GM19452 (cell line): ENCODE results near the gene TCF7L2.

Source experiments
- ATAC-seq: cut with Tn5 transposase; IDR thresholded peaks from one replicate; pipeline ENCODE4 v1.9.1; 2021; ENCODE audit not compliant: unreplicated experiment

Gene TCF7L2

GRCh38 chr10:112946649-112947048 is 3.4 kb upstream of the TCF7L2 start:
- ATAC-seq, result no peak

- no peak for ATAC-seq
These were observed 1.9 kb upstream of the TCF7L2 start for GRCh38 chr10:112948196-112948595.

DNA sequence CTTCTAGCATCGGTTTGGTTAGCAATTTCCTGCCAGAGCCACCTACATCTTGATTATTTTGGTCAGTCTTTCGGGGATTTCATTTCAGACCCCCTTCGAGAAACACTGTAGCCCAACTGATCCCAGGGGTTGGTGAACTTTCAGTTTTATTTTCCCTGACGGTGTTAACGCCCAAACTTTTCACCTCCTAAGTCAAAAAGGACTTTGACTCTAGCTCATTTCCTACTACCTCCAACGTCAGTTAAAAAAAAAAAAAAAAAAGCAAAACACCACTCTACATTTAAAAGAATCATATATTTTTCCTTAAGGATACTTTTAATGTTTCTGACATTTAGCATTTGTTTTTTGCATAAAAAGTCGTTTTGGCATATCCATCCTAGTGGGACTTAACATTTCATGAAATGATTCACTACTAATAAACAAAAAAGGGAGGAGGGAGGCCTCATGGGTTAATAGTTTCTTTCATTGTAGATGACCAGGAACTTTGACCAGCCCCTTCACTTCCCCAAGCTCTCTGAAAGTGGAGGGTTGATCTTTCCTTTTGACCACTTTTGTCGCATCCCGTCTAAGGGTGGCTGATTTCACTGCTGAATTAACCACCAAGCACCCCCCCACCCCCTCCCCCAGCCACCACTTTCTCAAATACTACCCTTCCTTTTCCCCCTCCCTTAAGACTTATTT is 764 bp upstream of the TCF7L2 start:
- ATAC-seq, result no peak

DNA sequence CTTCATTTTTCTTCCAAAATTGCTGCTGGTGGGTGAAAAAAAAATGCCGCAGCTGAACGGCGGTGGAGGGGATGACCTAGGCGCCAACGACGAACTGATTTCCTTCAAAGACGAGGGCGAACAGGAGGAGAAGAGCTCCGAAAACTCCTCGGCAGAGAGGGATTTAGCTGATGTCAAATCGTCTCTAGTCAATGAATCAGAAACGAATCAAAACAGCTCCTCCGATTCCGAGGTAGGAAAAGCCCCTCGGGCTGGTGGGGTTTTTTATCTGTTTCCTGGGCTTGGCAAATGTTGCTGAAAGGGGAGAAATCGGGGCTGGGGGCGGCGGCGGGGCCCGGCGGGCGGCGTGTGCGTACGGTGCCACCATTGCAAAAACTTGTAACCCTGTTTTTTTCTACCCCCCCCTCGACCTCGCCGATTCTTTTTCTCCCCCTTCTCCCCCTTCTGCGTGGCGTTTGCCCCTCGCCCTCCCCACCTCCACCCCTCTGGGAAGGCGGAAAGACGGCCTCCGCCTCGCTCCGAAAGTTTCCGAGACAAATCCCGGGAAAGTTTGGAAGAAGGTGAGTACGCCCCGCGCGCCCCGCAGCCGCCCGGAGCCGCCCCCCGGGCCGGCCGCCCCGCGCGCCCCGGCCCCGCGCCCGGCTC is 789 bp downstream of the TCF7L2 start:
- ATAC-seq, result no peak

- ATAC-seq, result no peak
These were observed 1.6 kb downstream of the TCF7L2 start for GRCh38 chr10:112951359-112952281.

- ATAC-seq, result no peak
These were observed 2.5 kb downstream of the TCF7L2 start for GRCh38 chr10:112952282-112953173.

GRCh38 chr10:112953174-112954159 is 3.4 kb downstream of the TCF7L2 start:
- no peak for ATAC-seq

GRCh38 chr10:112954974-112955581 is 5.0 kb downstream of the TCF7L2 start:
- ATAC-seq, result no peak

- ATAC-seq, result no peak
These were observed 5.8 kb downstream of the TCF7L2 start for GRCh38 chr10:112955582-112956421.

DNA sequence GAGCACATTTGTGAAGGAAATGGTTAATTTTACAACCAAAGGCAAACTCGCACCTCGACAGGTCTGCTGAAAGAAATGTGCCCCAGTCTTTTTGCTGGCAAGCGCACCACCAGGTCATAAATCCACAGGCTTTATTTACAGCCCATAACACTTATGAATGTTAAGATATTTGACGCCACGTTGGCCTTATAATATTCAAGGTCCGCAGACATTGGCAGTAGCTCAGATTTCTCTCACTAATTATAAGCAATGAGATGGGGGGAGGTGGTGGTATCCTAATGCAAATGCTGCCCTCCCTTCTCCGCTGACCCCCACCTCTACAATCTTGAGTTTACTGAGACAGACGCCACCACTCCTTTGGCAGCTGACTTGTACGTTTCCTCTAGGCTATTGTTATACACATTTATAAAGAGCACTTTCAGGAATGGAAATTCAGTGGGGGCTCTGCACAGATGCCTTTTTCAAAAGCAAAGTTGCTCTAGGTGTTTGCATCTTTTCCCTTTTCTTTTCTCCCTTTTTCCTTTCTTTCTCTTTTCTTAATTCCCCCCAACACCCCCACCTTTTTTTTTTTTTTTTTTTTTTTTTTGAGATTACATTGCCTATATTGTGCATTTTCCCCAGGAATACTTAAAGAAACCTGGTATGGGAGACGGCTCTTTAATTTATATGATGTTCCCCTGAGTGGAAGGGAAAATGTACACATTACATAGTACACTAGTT is 6.7 kb downstream of the TCF7L2 start:
- ATAC-seq, result no peak

DNA sequence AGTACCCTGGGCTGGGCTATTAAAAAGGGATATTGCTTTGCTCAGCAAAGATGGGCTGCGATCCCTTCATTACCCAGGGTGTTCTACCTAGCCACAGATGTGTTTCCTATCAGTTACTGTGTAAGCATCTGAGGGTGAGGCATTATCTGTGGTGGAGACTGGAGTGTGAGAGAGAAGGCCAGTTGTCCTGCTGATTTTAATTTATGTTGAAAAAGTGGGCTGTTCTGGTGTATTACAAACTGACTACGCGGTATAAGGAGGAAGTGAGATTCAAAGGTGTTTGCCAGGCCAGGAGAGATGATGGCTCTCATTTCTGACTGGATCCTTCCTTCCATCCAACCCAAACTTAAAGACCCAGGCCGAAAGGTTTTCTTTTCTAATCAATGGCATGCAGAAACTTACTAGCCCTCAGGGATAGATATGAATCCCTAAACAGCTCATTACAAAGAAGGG is 7.6 kb downstream of the TCF7L2 start:
- ATAC-seq, result no peak

GRCh38 chr10:112958275-112958995 is 8.4 kb downstream of the TCF7L2 start:
- no peak for ATAC-seq

GRCh38 chr10:112959207-112959838 is 9.3 kb downstream of the TCF7L2 start:
- ATAC-seq, result no peak

DNA sequence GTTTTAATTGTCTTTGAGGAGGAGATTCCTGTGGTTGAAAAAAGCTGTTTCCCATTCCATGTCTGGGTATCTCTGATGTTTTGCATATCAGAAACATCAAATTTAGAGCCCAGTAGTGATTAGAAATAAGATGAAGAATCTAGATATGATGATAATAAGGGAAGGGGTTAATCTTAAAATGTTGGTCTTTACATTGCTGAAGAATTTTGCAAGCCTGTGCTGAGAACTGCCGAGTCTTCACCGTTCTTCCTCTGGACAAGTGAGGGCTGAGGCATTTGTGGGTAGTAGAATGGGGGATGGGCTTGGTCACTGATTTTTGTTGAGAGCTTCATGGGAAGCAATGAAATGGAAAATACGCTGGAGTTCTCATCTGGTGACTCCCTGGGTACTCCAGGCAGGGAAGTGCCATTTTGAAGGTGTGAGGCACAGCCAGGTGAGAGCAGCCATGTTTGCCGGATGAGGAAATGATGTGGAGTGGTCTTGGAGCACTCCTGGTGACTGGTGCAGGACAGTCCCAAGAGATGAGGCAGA is 10.2 kb downstream of the TCF7L2 start:
- ATAC-seq, result no peak

DNA sequence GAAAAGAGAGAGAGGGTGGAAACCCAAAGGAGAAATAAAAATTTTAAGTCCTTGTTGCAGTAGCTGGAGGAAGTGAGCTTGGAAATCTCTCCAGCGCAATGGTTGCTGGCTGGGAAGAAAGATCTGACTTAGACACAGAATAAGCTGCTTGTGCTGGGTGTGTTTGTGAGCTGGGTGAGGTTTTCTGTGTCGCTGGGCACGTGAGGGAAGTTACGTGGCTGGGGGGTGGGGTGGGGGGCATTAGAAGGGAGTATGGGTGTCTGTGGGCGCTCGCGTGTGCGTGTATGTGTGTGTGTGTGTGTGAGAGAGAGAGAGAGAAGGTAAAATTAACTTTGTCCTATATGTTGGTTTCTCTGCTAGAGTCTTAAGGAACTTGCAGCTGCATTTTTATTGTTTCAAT is 11.6 kb downstream of the TCF7L2 start:
- ATAC-seq, result no peak

DNA sequence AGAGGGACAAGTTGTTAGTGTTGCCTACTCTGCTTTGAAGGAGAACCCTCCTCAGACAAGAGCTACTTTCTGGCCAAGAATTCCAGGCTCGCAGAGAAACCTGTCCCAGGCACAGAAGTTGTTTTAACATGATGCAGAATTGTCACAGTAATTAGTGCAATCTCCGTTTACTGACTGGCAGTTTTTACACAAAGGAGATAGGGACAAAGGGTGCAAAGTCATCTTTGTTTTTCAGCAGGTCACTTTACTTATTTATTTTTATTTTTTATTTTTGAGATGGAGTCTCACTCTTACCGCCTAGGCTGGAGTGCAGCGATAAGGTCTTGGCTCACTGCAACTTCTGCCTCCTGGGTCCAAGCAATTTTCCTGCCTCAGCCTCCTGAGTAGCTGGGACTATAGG is 12.3 kb downstream of the TCF7L2 start:
- no peak for ATAC-seq
